Ovary (tissue), 9 donors: Measurements from ENCODE around the gene ZNF385C. TPM values are rescaled to one million over a fixed set of nuclear protein-coding genes. Genes with fewer than 3 reads are reported as not detected.

ENCODE experiments used
- DNase-seq, 5 donors: peaks; one replicate each; pipeline ENCODE4 v3.0.0-alpha.2; 2019 to 2020
- H3K27ac ChIP-seq, 2 donors: fragments of 200-600 bp; one replicate each; pipeline versions ENCODE4 v1.5.1 to v1.8.0; 2019 to 2022
- H3K27me3 ChIP-seq: fragments of 200-600 bp; one replicate; pipeline ENCODE4 v1.8.0; 2022
- H3K36me3 ChIP-seq: fragments of 200-600 bp; sonication (generic); one replicate; pipeline ENCODE4 v1.5.1; 2019
- H3K4me1 ChIP-seq: one replicate; pipeline ENCODE4 v1.8.1; 2013; ENCODE audit warnings: mild to moderate bottlenecking, moderate library complexity; ENCODE audit not compliant: insufficient read depth
- H3K4me3 ChIP-seq: fragments of 200-600 bp; sonication (generic); one replicate; pipeline ENCODE4 v1.5.1; 2017
- H3K9me3 ChIP-seq, 2 donors: fragments of 200-600 bp in 1 of 2; sonication (generic) in 1 of 2; one replicate each; pipeline versions ENCODE4 v1.5.1 to v1.8.1; 2013 to 2019; ENCODE audit warnings: mild to moderate bottlenecking in 1 of 2, moderate library complexity in 1 of 2
- EP300 ChIP-seq: sonication (generic); formaldehyde crosslinking; IDR thresholded peaks from one replicate; pipeline ENCODE4 v1.6.1; 2017; ENCODE audit warnings: antibody characterized with exemption
- POLR2A ChIP-seq: fragments of 450-650 bp; IDR thresholded peaks from one replicate; pipeline ENCODE4 v1.6.1; 2017; ENCODE audit warnings: antibody characterized with exemption, mild to moderate bottlenecking, moderate library complexity
- WGBS, 3 donors: extraction: QIAGEN DNeasy Blood & Tissue Kit in 1 of 3; methylation state at CpG; one replicate each; pipeline versions ENCODE4 v1.1.5 to v1.1.7; 2013 to 2017; 5-methylcytosine and 5-hydroxymethylcytosine counted together
- intact Hi-C, 4 donors: fragments of 100-400 bp; cut with DNase I; formaldehyde crosslinking; loops; one replicate each; pipeline versions ENCODE4 v1.11.0 to v1.15.1; 2022 to 2023
- polyA plus RNA-seq, 2 donors: library from polyadenylated mRNA; stranded (reverse); fragments of 200-250 nt in 1 of 2; fragments of 350-450 nt in 1 of 2; fragmentation: Illumina TruSeq in 1 of 2; extraction: RNeasy Lipid Tissue Mini Kit (QIAGEN cat#74804) in 1 of 2; gene quantifications; one replicate each; pipeline ENCODE4 v1.2.3, GENCODE V29; 2013 to 2014
- total RNA-seq, 7 donors: library from RNA; depleted of rRNA in 2 of 7; stranded (reverse); fragments of >200 nt in 2 of 7; fragmentation: NEBNext Ultra II Directional in 3 of 7; extraction: Animal tissue kit (Norgen Biotek cat#: 25700) in 3 of 7; gene quantifications; one replicate each; pipeline versions ENCODE4 v1.1.0 to v1.2.4, GENCODE V29; 2016 to 2023
- TF ChIP-seq, protein P1 (sequence below), 3 donors: fragments of 450-650 bp in 2 of 3; fragments of 200-600 bp in 1 of 3; IDR thresholded peaks; one replicate each; pipeline versions ENCODE4 v1.5.1 to v1.8.0; 2016 to 2022; ENCODE audit warnings: antibody characterized with exemption in 3 of 3, mild to moderate bottlenecking in 1 of 3
- donor health status: DM: no; HTN: no; CAD: no; lungs with moderate emphysema.
- donor health status: DM: no; HTN: no; CAD: no.
- donor health status: Bipolar disorder and iron deficiency.
- donor health status: DM: yes; HTN: yes; CAD: no.
- donor health status: DM: no; HTN: no; CAD: no.
- donor health status: DM: yes; HTN: yes; CAD: no.

Gene ZNF385C
- total and polyA plus RNA-seq, 9 donors = 0.36 to 3.0 (median 1.7) TPM

DNA sequence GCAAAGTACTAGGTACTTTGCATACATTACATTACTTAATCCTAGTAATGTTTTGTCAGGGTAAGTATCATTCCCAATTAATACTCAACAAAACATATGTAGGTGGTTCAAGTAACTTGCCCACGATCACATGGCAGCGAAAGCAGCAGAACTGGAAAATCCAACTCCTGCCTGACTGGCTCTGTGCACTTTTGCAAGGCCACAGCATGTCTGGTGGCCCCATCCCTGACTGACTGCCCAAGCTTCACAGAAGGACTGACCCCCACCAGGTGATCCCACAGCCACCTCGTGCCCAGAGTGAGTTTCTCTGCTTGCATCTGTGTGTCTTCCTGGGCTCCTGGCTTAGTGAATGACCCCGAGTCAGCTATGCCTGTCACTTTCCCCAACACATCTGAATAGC lies 120.3 kb downstream of the ZNF385C start:
- WGBS, 3 donors = 86 to 90% (median 89%) methylated on average over 4 of the region's 4 CpGs
- peak in 1 of 5 donors; percentile 14 for DNase-seq
- TF ChIP-seq POLR2A (no peak), EP300 (no peak)
- TF ChIP-seq, protein P1, sequence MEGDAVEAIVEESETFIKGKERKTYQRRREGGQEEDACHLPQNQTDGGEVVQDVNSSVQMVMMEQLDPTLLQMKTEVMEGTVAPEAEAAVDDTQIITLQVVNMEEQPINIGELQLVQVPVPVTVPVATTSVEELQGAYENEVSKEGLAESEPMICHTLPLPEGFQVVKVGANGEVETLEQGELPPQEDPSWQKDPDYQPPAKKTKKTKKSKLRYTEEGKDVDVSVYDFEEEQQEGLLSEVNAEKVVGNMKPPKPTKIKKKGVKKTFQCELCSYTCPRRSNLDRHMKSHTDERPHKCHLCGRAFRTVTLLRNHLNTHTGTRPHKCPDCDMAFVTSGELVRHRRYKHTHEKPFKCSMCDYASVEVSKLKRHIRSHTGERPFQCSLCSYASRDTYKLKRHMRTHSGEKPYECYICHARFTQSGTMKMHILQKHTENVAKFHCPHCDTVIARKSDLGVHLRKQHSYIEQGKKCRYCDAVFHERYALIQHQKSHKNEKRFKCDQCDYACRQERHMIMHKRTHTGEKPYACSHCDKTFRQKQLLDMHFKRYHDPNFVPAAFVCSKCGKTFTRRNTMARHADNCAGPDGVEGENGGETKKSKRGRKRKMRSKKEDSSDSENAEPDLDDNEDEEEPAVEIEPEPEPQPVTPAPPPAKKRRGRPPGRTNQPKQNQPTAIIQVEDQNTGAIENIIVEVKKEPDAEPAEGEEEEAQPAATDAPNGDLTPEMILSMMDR (IDR thresholded peaks at IDR 0.05) = no peak
- no peak overlapping the region for H3K27ac ChIP-seq
- H3K4me3 ChIP-seq = no peak overlapping the region
- peaks cover 5% of the 10 kb centered on the region for H3K4me1 ChIP-seq
- intact Hi-C loops = no loop called here
- no peaks in the 10 kb centered on the region for H3K36me3 ChIP-seq
- no peaks in the 10 kb centered on the region for H3K27me3 ChIP-seq
- no peaks in the 10 kb centered on the region for H3K9me3 ChIP-seq

- peak; percentile 57 to 75 (median 67) for DNase-seq
- peak overlapping the region; percentile 22 to 76 for H3K27ac ChIP-seq
- peaks cover 6% of the 10 kb centered on the region for H3K4me1 ChIP-seq
- H3K4me3 ChIP-seq = no peak overlapping the region
- intact Hi-C loops = no loop called here
- no peak for TF ChIP-seq POLR2A
- no peak for TF ChIP-seq EP300
- H3K9me3 ChIP-seq = no peaks in the 10 kb centered on the region
- H3K36me3 ChIP-seq = no peaks in the 10 kb centered on the region
- no peaks in the 10 kb centered on the region for H3K27me3 ChIP-seq
- 19 to 31% (median 23%) methylated on average over 11 of the region's 11 CpGs for WGBS, 3 donors
These were observed 122.0 kb downstream of the ZNF385C start for GRCh38 chr17:41976142-41976768.

Other genes with a start within 250 kb of the ZNF385C start
- 10 to 100 TPM; 18.9 to 30.5 (median 20.6) TPM for gene KLHL11, start 233.1 kb downstream of the ZNF385C start, total RNA-seq
- 1 to 10 TPM; 2.7 to 3.9 TPM for gene KLHL11, start 233.1 kb downstream of the ZNF385C start, polyA plus RNA-seq
- gene ACLY, start 179.5 kb downstream of the ZNF385C start, total RNA-seq = 100 to 1,000 TPM in 1 of 7 donors, 10 to 100 TPM in 6; 23.6 to 119 (median 53.4) TPM
- gene ACLY, start 179.5 kb downstream of the ZNF385C start, polyA plus RNA-seq = 10 to 100 TPM; 26.9 to 69.4 TPM
- 10 to 100 TPM in 1 of 7 donors, 1 to 10 TPM in 6; 1.1 to 11.0 (median 2.4) TPM for gene ODAD4, start 167.9 kb downstream of the ZNF385C start, total RNA-seq
- 1 to 10 TPM; 1.7 to 2.1 TPM for gene ODAD4, start 167.9 kb downstream of the ZNF385C start, polyA plus RNA-seq
- 10 to 100 TPM; 30.5 to 88.9 (median 77.5) TPM for gene CNP, start 131.7 kb downstream of the ZNF385C start, total RNA-seq
- 10 to 100 TPM; 30.7 to 47.0 TPM for gene CNP, start 131.7 kb downstream of the ZNF385C start, polyA plus RNA-seq
- 10 to 100 TPM; 37.7 to 92.4 (median 70.1) TPM for gene DNAJC7, start 81.0 kb downstream of the ZNF385C start, total RNA-seq
- gene DNAJC7, start 81.0 kb downstream of the ZNF385C start, polyA plus RNA-seq = 100 to 1,000 TPM in 1 of 2 donors, 10 to 100 TPM in 1; 61.1 to 102 TPM
- 10 to 100 TPM; 11.8 to 27.6 (median 22.2) TPM for gene NKIRAS2, start 78.4 kb downstream of the ZNF385C start, total RNA-seq
- gene NKIRAS2, start 78.4 kb downstream of the ZNF385C start, polyA plus RNA-seq = 10 to 100 TPM; 23.9 to 25.4 TPM
- gene C17orf113, start 47.9 kb downstream of the ZNF385C start, total RNA-seq = 1 to 10 TPM; 1.7 to 3.9 (median 2.5) TPM
- 1 to 10 TPM in 1 of 2 donors, under 1 TPM in 1; 0.67 to 2.5 TPM for gene C17orf113, start 47.9 kb downstream of the ZNF385C start, polyA plus RNA-seq
- 10 to 100 TPM in 6 of 7 donors, 1 to 10 TPM in 1; 8.6 to 24.6 (median 19.3) TPM for gene DHX58, start 14.2 kb upstream of the ZNF385C start, total RNA-seq
- gene DHX58, start 14.2 kb upstream of the ZNF385C start, polyA plus RNA-seq = 10 to 100 TPM; 10.3 to 22.2 TPM
- gene KAT2A, start 22.9 kb upstream of the ZNF385C start, total RNA-seq = 10 to 100 TPM; 38.6 to 66.4 (median 57.9) TPM
- gene KAT2A, start 22.9 kb upstream of the ZNF385C start, polyA plus RNA-seq = 10 to 100 TPM; 27.1 to 77.5 TPM
- gene HSPB9, start 24.3 kb upstream of the ZNF385C start, total RNA-seq = under 1 TPM; 0.15 to 0.95 (median 0.48) TPM
- under 1 TPM in 1 of 2 donors, not detected in 1; 0.46 TPM for gene HSPB9, start 24.3 kb upstream of the ZNF385C start, polyA plus RNA-seq
- gene RAB5C, start 56.5 kb upstream of the ZNF385C start, total RNA-seq = 100 to 1,000 TPM in 2 of 7 donors, 10 to 100 TPM in 5; 53.8 to 114 (median 94.3) TPM
- 100 to 1,000 TPM; 124 to 130 TPM for gene RAB5C, start 56.5 kb upstream of the ZNF385C start, polyA plus RNA-seq
- under 1 TPM in 4 of 7 donors, not detected in 3; 0.08 to 0.40 (median 0.15) TPM for gene KCNH4, start 82.7 kb upstream of the ZNF385C start, total RNA-seq
- under 1 TPM in 1 of 2 donors, not detected in 1; 0.07 TPM for gene KCNH4, start 82.7 kb upstream of the ZNF385C start, polyA plus RNA-seq
- gene HCRT, start 87.0 kb upstream of the ZNF385C start, total RNA-seq = not detected
- gene HCRT, start 87.0 kb upstream of the ZNF385C start, polyA plus RNA-seq = not detected
- 10 to 100 TPM; 19.5 to 40.1 (median 31.0) TPM for gene GHDC, start 96.0 kb upstream of the ZNF385C start, total RNA-seq
- gene GHDC, start 96.0 kb upstream of the ZNF385C start, polyA plus RNA-seq = 10 to 100 TPM in 1 of 2 donors, 1 to 10 TPM in 1; 9.2 to 30.4 TPM
- 100 to 1,000 TPM in 4 of 7 donors, 10 to 100 TPM in 3; 66.7 to 176 (median 128) TPM for gene STAT5B, start 177.9 kb upstream of the ZNF385C start, total RNA-seq
- 100 to 1,000 TPM in 1 of 2 donors, 10 to 100 TPM in 1; 66.1 to 108 TPM for gene STAT5B, start 177.9 kb upstream of the ZNF385C start, polyA plus RNA-seq
- gene STAT5A, start 190.0 kb upstream of the ZNF385C start, total RNA-seq = 10 to 100 TPM; 43.1 to 82.8 (median 51.6) TPM
- gene STAT5A, start 190.0 kb upstream of the ZNF385C start, polyA plus RNA-seq = 10 to 100 TPM; 19.5 to 22.2 TPM